GM23338 (cell line): Measurements from ENCODE around the gene PTRHD1. TPM values are rescaled to one million over a fixed set of nuclear protein-coding genes. Genes with fewer than 3 reads are reported as not detected.

Source experiments
- ATAC-seq: fragments of 200-7000 bp; cut with Tn5 transposase; 3 replicates; pipeline ENCODE4 v1.9.1; 2020
- DNase-seq: peaks from one replicate; pipeline ENCODE4 v3.0.0-alpha.2; 2015; ENCODE audit warnings: low spot score
- H2AFZ ChIP-seq: fragments of 200-600 bp; sonication (generic); 2 replicates; pipeline ENCODE4 v1.8.0; 2016; ENCODE audit warnings: antibody characterized with exemption, mild to moderate bottlenecking, moderate library complexity
- H3F3A ChIP-seq: fragments of 200-600 bp; sonication (generic); replicated peaks from 2 replicates; pipeline ENCODE4 v1.8.0; 2017; ENCODE audit warnings: antibody characterized with exemption, mixed run types, low read depth
- H3K27ac ChIP-seq: fragments of 200-600 bp; sonication (generic); 2 replicates; pipeline ENCODE4 v1.6.1; 2016; ENCODE audit warnings: low read depth
- H3K27me3 ChIP-seq: fragments of 200-600 bp; sonication (generic); 2 replicates; pipeline ENCODE4 v1.8.0; 2016; ENCODE audit warnings: mild to moderate bottlenecking, mixed run types, moderate library complexity; ENCODE audit not compliant: insufficient read depth
- H3K36me3 ChIP-seq: fragments of 200-600 bp; sonication (generic); 2 replicates; pipeline ENCODE4 v1.8.0; 2016; ENCODE audit warnings: mild to moderate bottlenecking; ENCODE audit not compliant: insufficient read depth
- H3K4me1 ChIP-seq: fragments of 200-600 bp; sonication (generic); 2 replicates; pipeline ENCODE4 v1.8.0; 2016; ENCODE audit warnings: mild to moderate bottlenecking, moderate library complexity; ENCODE audit not compliant: insufficient read depth
- H3K4me2 ChIP-seq: fragments of 200-600 bp; sonication (generic); 2 replicates; pipeline ENCODE4 v1.7.1; 2017; ENCODE audit warnings: mixed run types
- H3K4me3 ChIP-seq: fragments of 200-600 bp; sonication (generic); 2 replicates; pipeline ENCODE4 v1.6.1; 2016; ENCODE audit warnings: mixed run types
- H3K79me2 ChIP-seq: fragments of 200-600 bp; sonication (generic); replicated peaks from 2 replicates; pipeline ENCODE4 v1.8.0; 2017; ENCODE audit warnings: mild to moderate bottlenecking; ENCODE audit not compliant: insufficient read depth
- H3K9me2 ChIP-seq: fragments of 200-600 bp; sonication (generic); 2 replicates; pipeline ENCODE4 v1.8.0; 2017; ENCODE audit not compliant: insufficient read depth
- H4K20me1 ChIP-seq: fragments of 200-600 bp; sonication (generic); replicated peaks from 2 replicates; pipeline ENCODE4 v1.8.0; 2017; ENCODE audit warnings: mild to moderate bottlenecking; ENCODE audit not compliant: insufficient read depth
- H3K27ac Mint-ChIP-seq: 2 replicates; pipeline ENCODE4 v1.8.0; 2020; ENCODE audit warnings: inconsistent platforms, mild to moderate bottlenecking, moderate library complexity, mixed read lengths
- H3K27me3 Mint-ChIP-seq: 3 replicates; pipeline ENCODE4 v1.8.0; 2022; ENCODE audit warnings: low read depth, mild to moderate bottlenecking, moderate library complexity, mixed read lengths, inconsistent platforms; ENCODE audit not compliant: insufficient read depth, poor library complexity
- H3K36me3 Mint-ChIP-seq: 3 replicates; pipeline ENCODE4 v1.8.0; 2021; ENCODE audit warnings: low read depth, mild to moderate bottlenecking, inconsistent platforms, moderate library complexity, mixed read lengths
- H3K4me1 Mint-ChIP-seq: 3 replicates; pipeline ENCODE4 v1.8.0; 2020; ENCODE audit warnings: mild to moderate bottlenecking, inconsistent platforms, mixed read lengths
- H3K4me3 Mint-ChIP-seq: 3 replicates; pipeline ENCODE4 v1.8.0; 2021; ENCODE audit warnings: moderate library complexity, mild to moderate bottlenecking, inconsistent platforms, mixed read lengths
- H3K9me3 Mint-ChIP-seq: 3 replicates; pipeline ENCODE4 v1.8.0; 2020; ENCODE audit warnings: moderate library complexity, mild to moderate bottlenecking, inconsistent platforms, mixed read lengths
- CTCF ChIP-seq, 2 experiments: fragments of 200-600 bp in 1 of 2; sonication (generic) in 1 of 2; conservative IDR thresholded peaks; 2 replicates each; pipeline versions ENCODE4 v1.5.1 to v1.6.1; 2016 to 2017; ENCODE audit warnings: antibody characterized with exemption in 2 of 2, low read depth in 2 of 2, mild to moderate bottlenecking in 2 of 2, moderate library complexity in 1 of 2
- EZH2phosphoT487 ChIP-seq: fragments of 200-600 bp; sonication (generic); IDR thresholded peaks from one replicate; pipeline ENCODE4 v1.8.1; 2018; ENCODE audit warnings: antibody characterized with exemption; ENCODE audit not compliant: unreplicated experiment
- POLR2AphosphoS5 ChIP-seq: IDR thresholded peaks from 2 replicates; pipeline ENCODE4 v1.6.1; 2016; ENCODE audit warnings: antibody characterized with exemption, low read depth
- STAT1 ChIP-seq: IDR thresholded peaks from one replicate; pipeline ENCODE4 v1.6.1; 2016; ENCODE audit warnings: antibody characterized with exemption; ENCODE audit not compliant: unreplicated experiment
- ZNF331 ChIP-seq: fragments of 250-450 bp; sonication (Bioruptor Pico); IDR thresholded peaks from 2 replicates; pipeline ENCODE4 v1.5.0; 2020; ENCODE audit warnings: low read depth, mild to moderate bottlenecking, moderate library complexity
- polyA plus RNA-seq: library from polyadenylated mRNA; unstranded; fragments of >200 nt; fragmentation: Nextera tagmentation; extraction: Ambion mirVana; gene quantifications from 2 replicates; pipeline ENCODE4 v1.2.1, GENCODE V29; 2016
- total RNA-seq: library from RNA; depleted of rRNA; stranded (reverse); fragments of >200 nt; shearing (Covaris generic); gene quantifications from 2 replicates; pipeline ENCODE4 v1.2.3, GENCODE V29; 2014

The PTRHD1 gene
- total and polyA plus RNA-seq, 2 experiments from 2014 or later, result 46.9 to 105 TPM

DNA sequence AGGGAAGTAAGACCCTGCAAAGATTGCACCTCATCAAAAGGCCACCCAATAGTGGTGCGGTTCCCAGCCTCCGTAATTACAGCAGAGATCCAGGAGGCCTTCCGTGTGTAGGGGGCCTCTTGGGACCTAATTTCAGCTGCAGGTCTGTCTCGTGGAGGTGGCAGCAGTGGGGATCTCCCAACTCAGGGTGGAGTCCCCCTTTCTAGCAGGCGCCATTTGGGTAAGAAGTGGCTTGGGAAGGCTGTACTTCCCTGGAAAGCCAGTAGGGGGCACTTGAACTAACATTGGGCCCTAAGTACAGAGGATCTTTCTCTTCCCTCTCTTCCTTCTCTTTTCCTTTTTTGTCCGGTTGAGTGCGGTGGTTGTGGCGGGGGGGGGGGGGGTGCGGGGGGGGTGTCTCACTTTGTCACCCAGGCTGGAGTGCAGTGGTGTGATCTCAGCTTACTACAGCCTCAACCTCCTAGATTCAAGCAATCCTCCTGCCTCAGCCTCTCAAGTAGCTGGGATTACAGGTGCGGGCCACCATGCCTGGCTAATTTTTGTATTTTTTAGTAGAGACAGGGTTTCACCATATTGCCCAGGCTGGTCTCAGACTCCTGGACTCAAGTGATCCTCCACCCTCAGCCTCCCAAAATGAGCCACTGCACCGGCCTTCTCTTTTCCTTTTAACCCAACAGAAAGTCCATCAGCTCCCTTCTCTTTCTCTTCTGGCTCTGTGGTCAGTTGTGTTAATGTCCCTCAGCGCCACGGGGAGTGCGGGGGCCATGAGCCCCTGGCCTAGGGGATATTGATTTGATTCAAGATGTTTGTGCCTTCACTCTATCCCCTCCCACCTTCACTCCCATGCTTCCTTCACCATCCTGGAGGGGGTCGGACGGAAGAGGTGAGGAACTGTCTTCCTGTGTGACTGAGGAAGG is 32.0 kb upstream of the PTRHD1 start:
- Histone ChIP-seq H2AFZ (no peak overlapping the region), H3K27me3 (no peaks in the 10 kb centered on the region), H3F3A (peaks cover 13% of the 10 kb centered on the region; the same call in 1 of the 2 replicates), H3K36me3 (peaks cover 5% of the 10 kb centered on the region; the same call in 1 of the 2 replicates), H3K27ac (no peak overlapping the region), H3K79me2 (no peaks in the 10 kb centered on the region), H3K4me1 (peaks cover 25% of the 10 kb centered on the region), H3K9me2 (no peaks in the 10 kb centered on the region; the same call in 1 of the 2 replicates), H3K4me3 (no peak overlapping the region), H3K4me2 (no peak overlapping the region), H4K20me1 (peaks cover 10% of the 10 kb centered on the region; the same call in 1 of the 2 replicates)
- Mint-ChIP-seq H3K27me3 (peaks cover 36% of the 10 kb centered on the region), H3K27ac (no peak overlapping the region), H3K4me1 (peaks cover 55% of the 10 kb centered on the region), H3K36me3 (peaks cover 68% of the 10 kb centered on the region), H3K9me3 (no peaks in the 10 kb centered on the region), H3K4me3 (no peak overlapping the region; the same call in 2 of the 3 replicates)
- ATAC-seq (no peak), DNase-seq (peak; percentile 31)
- TF ChIP-seq POLR2AphosphoS5 (no peak), CTCF (conservative IDR thresholded peaks at IDR 0.05; ENCODE audit: low read depth in 2 of 2) (peak; percentile 56 to 65), EZH2phosphoT487 (no peak), ZNF331 (CRISPR knock-in tag) (no peak)

DNA sequence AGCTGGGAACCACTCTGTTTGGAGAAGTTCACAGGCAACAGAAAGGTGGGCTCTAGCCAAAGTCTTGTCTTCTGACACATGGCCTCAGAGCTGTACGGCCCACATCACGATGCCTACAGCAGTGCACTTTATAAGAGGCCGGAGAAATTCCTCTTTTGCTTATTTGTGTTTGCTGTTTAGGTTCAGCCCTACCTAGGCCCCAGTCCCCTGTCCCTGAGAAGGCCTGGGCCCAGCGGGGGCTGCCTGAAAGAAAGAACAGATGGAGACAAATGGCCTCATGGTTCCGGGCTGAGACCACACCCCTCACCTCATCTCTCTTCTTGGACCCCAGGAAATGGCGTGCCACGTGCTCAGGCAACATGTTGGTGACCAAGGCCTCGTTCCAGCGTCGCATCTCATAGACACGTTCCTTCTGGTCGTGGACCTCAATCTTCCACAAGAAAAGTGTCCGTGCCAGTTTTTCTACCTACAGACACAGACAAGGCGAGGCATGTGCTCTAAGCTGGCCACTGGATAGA is 30.9 kb upstream of the PTRHD1 start:
- H3K4me1 ChIP-seq, result peaks cover 25% of the 10 kb centered on the region
- peaks cover 10% of the 10 kb centered on the region; the same call in 1 of the 2 replicates for H4K20me1 ChIP-seq
- H3K27ac Mint-ChIP-seq, result no peak overlapping the region
- H3K27ac ChIP-seq, result no peak overlapping the region
- no peaks in the 10 kb centered on the region; the same call in 1 of the 2 replicates for H3K9me2 ChIP-seq
- no peaks in the 10 kb centered on the region for H3K27me3 ChIP-seq
- H3K4me2 ChIP-seq, result no peak overlapping the region
- peaks cover 17% of the 10 kb centered on the region; the same call in 1 of the 2 replicates for H3F3A ChIP-seq
- no peaks in the 10 kb centered on the region for H3K9me3 Mint-ChIP-seq
- H3K4me3 ChIP-seq, result no peak overlapping the region
- TF ChIP-seq STAT1 (no peak), ZNF331 (CRISPR knock-in tag) (no peak)
- H3K79me2 ChIP-seq, result no peaks in the 10 kb centered on the region
- peaks cover 78% of the 10 kb centered on the region for H3K36me3 Mint-ChIP-seq
- no peak overlapping the region for H2AFZ ChIP-seq
- peaks cover 55% of the 10 kb centered on the region for H3K4me1 Mint-ChIP-seq
- ATAC-seq, result no peak
- DNase-seq, result no peak
- H3K36me3 ChIP-seq, result peaks cover 5% of the 10 kb centered on the region; the same call in 1 of the 2 replicates
- peaks cover 37% of the 10 kb centered on the region for H3K27me3 Mint-ChIP-seq
- H3K4me3 Mint-ChIP-seq, result no peak overlapping the region
